Common myeloid progenitor, CD34-positive (primary cell): ENCODE results near the gene MYOG.

Source experiments
- CTCF ChIA-PET: fragments of 350-600 bp; sonication (Branson Sonifier 250); formaldehyde crosslinking; loops from one replicate; lab custom pipeline; 2021; ENCODE audit warnings: antibody characterized with exemption; lab: Charles Lee
- POLR2A ChIA-PET: fragments of 350-600 bp; sonication (Branson Sonifier 250); formaldehyde crosslinking; loops from one replicate; lab custom pipeline; 2021; ENCODE audit warnings: antibody characterized with exemption; lab: Charles Lee
- DNase-seq, 3 donors: peaks; one replicate each; pipeline versions ENCODE4 v3.0.0 to v3.0.0-alpha.2; 2013
- H3K27ac ChIP-seq, 2 experiments: 1 replicate in 1 of 2; 2 replicates in 1 of 2; pipeline ENCODE4 v1.7.0; 2013; ENCODE audit warnings: inconsistent platforms in 2 of 2, low read length in 2 of 2, mild to moderate bottlenecking in 2 of 2, low read depth in 1 of 2, moderate library complexity in 1 of 2; ENCODE audit not compliant: severe bottlenecking in 2 of 2, insufficient read depth in 1 of 2, poor library complexity in 1 of 2
- H3K27me3 ChIP-seq, 5 experiments: replicated peaks in 2 of 5; 1 replicate in 3 of 5; 2 replicates in 2 of 5; pipeline versions ENCODE4 v1.6.1 to v1.7.0; 2013; ENCODE audit warnings: low read length in 4 of 5, mild to moderate bottlenecking in 2 of 5, moderate library complexity in 2 of 5, inconsistent platforms in 1 of 5; ENCODE audit not compliant: insufficient read depth in 5 of 5, control insufficient read depth in 4 of 5
- H3K36me3 ChIP-seq, 4 experiments: 1 replicate in 2 of 4; 2 replicates in 2 of 4; pipeline versions ENCODE4 v1.6.1 to v1.7.0; 2013; ENCODE audit warnings: low read length in 3 of 4, control low read depth in 1 of 4, mild to moderate bottlenecking in 1 of 4; ENCODE audit not compliant: control insufficient read depth in 4 of 4, insufficient read depth in 4 of 4
- H3K4me1 ChIP-seq, 4 experiments: 1 replicate in 3 of 4; 2 replicates in 1 of 4; pipeline versions ENCODE4 v1.6.1 to v1.7.1; 2013; ENCODE audit warnings: low read length in 3 of 4, mild to moderate bottlenecking in 3 of 4, control low read depth in 1 of 4, inconsistent platforms in 1 of 4, moderate library complexity in 1 of 4; ENCODE audit not compliant: control insufficient read depth in 4 of 4, insufficient read depth in 4 of 4; ENCODE audit errors: control extremely low read depth in 1 of 4
- H3K4me3 ChIP-seq, 7 experiments: 1 replicate in 4 of 7; 2 replicates in 3 of 7; pipeline versions ENCODE4 v1.5.1 to v1.7.0; 2013; ENCODE audit warnings: mild to moderate bottlenecking in 7 of 7, low read length in 6 of 7, moderate library complexity in 6 of 7, inconsistent platforms in 2 of 7, low read depth in 2 of 7, control low read depth in 1 of 7; ENCODE audit not compliant: insufficient read depth in 4 of 7, control insufficient read depth in 1 of 7; ENCODE audit errors: extremely low read depth in 1 of 7
- H3K9me3 ChIP-seq, 5 experiments: 1 replicate in 4 of 5; 2 replicates in 1 of 5; pipeline versions ENCODE4 v1.6.1 to v1.7.1; 2013; ENCODE audit warnings: low read length in 4 of 5, mild to moderate bottlenecking in 2 of 5, inconsistent platforms in 1 of 5, low read depth in 1 of 5, moderate library complexity in 1 of 5; ENCODE audit not compliant: control insufficient read depth in 4 of 5, insufficient read depth in 2 of 5; ENCODE audit errors: control extremely low read depth in 1 of 5
- WGBS: methylation state at CpG from one replicate; pipeline ENCODE4 v1.1.5; 2013; ENCODE audit not compliant: insufficient coverage; 5-methylcytosine and 5-hydroxymethylcytosine counted together

The MYOG gene

DNA sequence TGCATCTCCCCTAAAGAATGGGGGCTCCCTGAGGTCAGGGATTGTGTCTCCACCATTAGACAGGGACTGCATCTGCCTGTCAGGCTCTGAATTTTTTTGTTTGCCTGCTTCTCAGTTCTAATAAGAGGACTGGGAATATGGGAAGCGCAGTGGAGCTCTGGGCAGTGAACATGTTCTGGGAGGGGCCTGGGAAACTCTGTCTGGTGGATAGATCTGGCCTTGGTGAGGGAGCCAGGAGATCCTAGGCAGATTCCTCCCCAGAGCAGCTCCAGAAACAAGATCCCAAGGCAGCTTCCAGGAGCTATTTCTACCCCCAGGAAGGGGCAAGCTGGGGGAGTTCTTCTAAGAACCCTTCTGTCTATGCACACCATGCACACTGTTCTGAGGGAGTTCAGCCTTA is 12.6 kb upstream of the MYOG start:
- no peak overlapping the region for H3K27ac ChIP-seq
- ChIA-PET CTCF (interaction anchor here (0.7 to 3.1 kb wide), 7 partner anchors 12 to 84 kb away, joined by 3 to 7 read pairs (median 4); no protein-coding TSS in a partner anchor), POLR2A (interaction anchor here (0.7 kb wide), 1 partner anchor 118 kb away, joined by 3 read pairs; no protein-coding TSS in a partner anchor)
- H3K9me3 ChIP-seq, result peaks cover 2 to 28% (median 7%) of the 10 kb centered on the region in 5 experiments
- DNase-seq, result no peak
- no peak overlapping the region for H3K4me3 ChIP-seq
- WGBS, result no CpG with 5 or more reads among the region's 1 CpG
- H3K27me3 ChIP-seq, result peaks cover 0 to 8% (median 0%) of the 10 kb centered on the region in 5 experiments
- H3K36me3 ChIP-seq, result no peaks in the 10 kb centered on the region
- H3K4me1 ChIP-seq, result peaks cover 0 to 2% (median 0%) of the 10 kb centered on the region in 4 experiments

DNA sequence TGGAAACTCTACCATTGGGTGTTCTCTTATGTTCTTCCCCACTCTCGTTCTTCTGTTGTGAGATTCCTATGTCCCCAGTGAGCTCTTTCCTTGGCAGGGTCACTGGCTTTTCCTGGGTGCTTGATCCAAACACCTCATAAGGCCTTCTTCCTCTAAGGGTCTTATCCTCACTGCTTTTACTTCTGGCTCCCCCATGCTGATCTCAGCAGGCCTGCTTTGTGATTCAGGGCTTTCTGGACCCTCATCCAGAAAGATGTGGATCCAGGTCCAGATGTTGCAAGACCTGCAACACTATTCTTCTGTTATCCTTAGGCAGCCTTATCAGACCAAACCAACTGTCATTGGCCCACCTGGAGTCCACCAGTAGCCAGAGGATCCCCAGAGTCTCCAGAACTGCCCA is 11.2 kb upstream of the MYOG start:
- no peak for DNase-seq
- Histone ChIP-seq H3K4me3 (no peak overlapping the region), H3K9me3 (peaks cover 2 to 28% (median 7%) of the 10 kb centered on the region in 5 experiments), H3K36me3 (no peaks in the 10 kb centered on the region), H3K4me1 (no peaks in the 10 kb centered on the region), H3K27ac (no peak overlapping the region), H3K27me3 (peaks cover 0 to 8% (median 0%) of the 10 kb centered on the region in 5 experiments)
- 100% methylated on average over 1 of the region's 1 CpG for WGBS
- POLR2A ChIA-PET, result no interaction called here
- CTCF ChIA-PET, result interaction anchor here (1.3 to 1.8 kb wide), 2 partner anchors 21 to 120 kb away, joined by 4 to 7 read pairs; no protein-coding TSS in a partner anchor

DNA sequence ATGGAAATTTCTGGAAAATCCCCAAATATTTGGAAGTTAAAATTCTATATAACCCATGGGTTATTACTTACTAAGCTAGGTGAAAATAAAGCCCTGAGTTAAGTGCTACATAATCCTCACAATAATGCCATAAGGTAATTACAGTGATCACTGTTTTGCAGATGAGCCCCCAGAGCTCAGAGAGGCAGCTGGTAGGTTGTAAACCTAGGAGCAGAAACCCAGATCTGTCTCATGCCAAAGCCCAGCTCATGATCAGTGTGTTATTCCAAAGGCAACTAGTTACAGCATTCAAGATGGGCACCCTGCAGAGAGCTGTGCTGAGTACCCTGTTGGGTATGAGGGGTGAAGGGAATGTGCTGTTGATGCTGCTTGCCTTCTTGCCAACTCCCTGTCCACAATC is 10.8 kb upstream of the MYOG start:
- H3K27me3 ChIP-seq, result peaks cover 0 to 8% (median 0%) of the 10 kb centered on the region in 5 experiments
- POLR2A ChIA-PET, result no interaction called here
- H3K4me1 ChIP-seq, result no peaks in the 10 kb centered on the region
- no peak overlapping the region for H3K4me3 ChIP-seq
- peaks cover 2 to 28% (median 7%) of the 10 kb centered on the region in 5 experiments for H3K9me3 ChIP-seq
- CTCF ChIA-PET, result interaction anchor here (1.3 kb wide), 1 partner anchor 121 kb away, joined by 4 read pairs; no protein-coding TSS in a partner anchor
- no peak overlapping the region for H3K27ac ChIP-seq
- DNase-seq, result no peak
- H3K36me3 ChIP-seq, result no peaks in the 10 kb centered on the region

- ChIA-PET POLR2A (no interaction called here), CTCF (no interaction called here)
- no peaks in the 10 kb centered on the region for H3K4me1 ChIP-seq
- H3K4me3 ChIP-seq, result no peak overlapping the region
- no peaks in the 10 kb centered on the region for H3K36me3 ChIP-seq
- peaks cover 2 to 28% (median 7%) of the 10 kb centered on the region in 5 experiments for H3K9me3 ChIP-seq
- DNase-seq, result peak in 2 of 3 donors; percentile 12 to 26
- peaks cover 0 to 8% (median 0%) of the 10 kb centered on the region in 5 experiments for H3K27me3 ChIP-seq
- no CpG with 5 or more reads among the region's 1 CpG for WGBS
- no peak overlapping the region for H3K27ac ChIP-seq
These were observed 9.4 kb upstream of the MYOG start for GRCh38 chr1:203095061-203095690.

- Histone ChIP-seq H3K9me3 (peaks cover 2 to 28% (median 7%) of the 10 kb centered on the region in 5 experiments), H3K4me3 (no peak overlapping the region), H3K27me3 (peaks cover 0 to 4% (median 0%) of the 10 kb centered on the region in 5 experiments), H3K27ac (no peak overlapping the region), H3K4me1 (no peaks in the 10 kb centered on the region), H3K36me3 (no peaks in the 10 kb centered on the region)
- CTCF ChIA-PET, result no interaction called here
- no peak for DNase-seq
- POLR2A ChIA-PET, result no interaction called here
- 100% methylated on average over 1 of the region's 1 CpG for WGBS
These were observed 8.1 kb upstream of the MYOG start for GRCh38 chr1:203093754-203094410.

DNA sequence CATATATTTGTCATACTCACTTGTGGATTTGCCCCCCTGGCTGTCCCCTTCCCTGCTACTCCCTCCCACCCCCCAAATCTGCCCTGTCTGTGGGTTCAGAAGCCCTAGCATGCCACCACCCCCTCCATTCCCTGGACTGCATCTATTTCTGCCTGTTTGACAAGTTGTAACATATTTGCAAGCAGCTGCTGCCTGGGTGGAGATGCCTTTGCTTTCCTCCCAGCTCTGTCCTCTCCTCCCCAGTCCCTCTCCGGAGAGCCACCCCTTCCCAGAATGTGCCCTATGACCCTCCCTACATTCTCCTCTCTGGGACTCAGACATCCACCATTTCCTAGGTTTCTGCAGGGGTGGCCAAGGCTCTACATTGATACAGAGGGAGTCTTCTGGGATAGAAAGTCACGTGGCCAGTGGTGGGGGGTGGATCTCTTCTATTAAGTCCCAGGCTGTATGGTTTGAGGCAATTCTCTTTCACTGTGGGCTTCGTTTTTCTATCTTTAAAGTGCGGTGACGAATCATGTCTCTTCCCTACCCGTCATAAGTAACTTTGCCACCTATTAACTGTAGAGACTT is 6.0 kb upstream of the MYOG start:
- ChIA-PET CTCF (interaction anchor here (1.0 to 1.4 kb wide), 2 partner anchors 9 to 126 kb away, joined by 3 read pairs; no protein-coding TSS in a partner anchor), POLR2A (no interaction called here)
- Histone ChIP-seq H3K27me3 (peaks cover 0 to 6% (median 0%) of the 10 kb centered on the region in 5 experiments), H3K36me3 (no peaks in the 10 kb centered on the region), H3K4me3 (no peak overlapping the region), H3K4me1 (no peaks in the 10 kb centered on the region), H3K9me3 (peaks cover 2 to 21% (median 7%) of the 10 kb centered on the region in 5 experiments), H3K27ac (no peak overlapping the region)
- WGBS, result 98% methylated on average over 5 of the region's 6 CpGs
- no peak for DNase-seq

DNA sequence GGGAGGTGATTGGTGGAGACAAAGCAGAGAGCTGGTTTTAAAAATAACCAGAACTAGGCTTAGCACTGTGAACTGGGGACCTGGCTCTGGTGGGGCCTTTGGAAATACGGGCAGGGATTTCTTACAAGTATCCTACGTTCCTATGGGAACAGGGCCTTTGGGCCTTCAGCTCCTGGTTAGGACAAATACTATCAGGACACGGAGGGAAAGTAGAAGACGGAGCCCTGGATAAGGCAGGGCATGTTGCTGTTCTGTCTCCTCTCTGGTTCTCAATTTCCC is 5.3 kb upstream of the MYOG start:
- peaks cover 2 to 17% (median 7%) of the 10 kb centered on the region in 5 experiments for H3K9me3 ChIP-seq
- no peak for DNase-seq
- peaks cover 0 to 2% (median 0%) of the 10 kb centered on the region in 5 experiments for H3K27me3 ChIP-seq
- H3K27ac ChIP-seq, result no peak overlapping the region
- whole genome bisulfite sequencing, result 97% methylated on average over 4 of the region's 4 CpGs
- POLR2A ChIA-PET, result no interaction called here
- CTCF ChIA-PET, result interaction anchor here (0.7 to 1.0 kb wide), 2 partner anchors 19 to 126 kb away, joined by 3 read pairs; no protein-coding TSS in a partner anchor
- no peaks in the 10 kb centered on the region for H3K36me3 ChIP-seq
- no peaks in the 10 kb centered on the region for H3K4me1 ChIP-seq
- H3K4me3 ChIP-seq, result no peak overlapping the region
